IPS-18a (cell line): ENCODE data around the gene AUTS2.

Experiments used
- H3K27ac ChIP-seq: one replicate; pipeline ENCODE4 v1.5.1; 2013; ENCODE audit warnings: low read length
- H3K27me3 ChIP-seq: one replicate; pipeline ENCODE4 v1.6.1; 2013; ENCODE audit warnings: mild to moderate bottlenecking, low read length; ENCODE audit not compliant: control insufficient read depth, insufficient read depth
- H3K36me3 ChIP-seq: one replicate; pipeline ENCODE4 v1.6.1; 2013; ENCODE audit warnings: low read depth, low read length; ENCODE audit not compliant: control insufficient read depth
- H3K4me1 ChIP-seq: one replicate; pipeline ENCODE4 v1.6.1; 2013; ENCODE audit warnings: low read depth, low read length; ENCODE audit not compliant: control insufficient read depth
- H3K4me3 ChIP-seq: one replicate; pipeline ENCODE4 v1.5.1; 2013; ENCODE audit warnings: low read length
- H3K9ac ChIP-seq: one replicate; pipeline ENCODE4 v1.6.1; 2013; ENCODE audit warnings: mild to moderate bottlenecking, low read length, moderate library complexity
- H3K9me3 ChIP-seq: one replicate; pipeline ENCODE4 v1.6.1; 2013; ENCODE audit warnings: low read depth, low read length; ENCODE audit not compliant: control insufficient read depth

Gene AUTS2

DNA sequence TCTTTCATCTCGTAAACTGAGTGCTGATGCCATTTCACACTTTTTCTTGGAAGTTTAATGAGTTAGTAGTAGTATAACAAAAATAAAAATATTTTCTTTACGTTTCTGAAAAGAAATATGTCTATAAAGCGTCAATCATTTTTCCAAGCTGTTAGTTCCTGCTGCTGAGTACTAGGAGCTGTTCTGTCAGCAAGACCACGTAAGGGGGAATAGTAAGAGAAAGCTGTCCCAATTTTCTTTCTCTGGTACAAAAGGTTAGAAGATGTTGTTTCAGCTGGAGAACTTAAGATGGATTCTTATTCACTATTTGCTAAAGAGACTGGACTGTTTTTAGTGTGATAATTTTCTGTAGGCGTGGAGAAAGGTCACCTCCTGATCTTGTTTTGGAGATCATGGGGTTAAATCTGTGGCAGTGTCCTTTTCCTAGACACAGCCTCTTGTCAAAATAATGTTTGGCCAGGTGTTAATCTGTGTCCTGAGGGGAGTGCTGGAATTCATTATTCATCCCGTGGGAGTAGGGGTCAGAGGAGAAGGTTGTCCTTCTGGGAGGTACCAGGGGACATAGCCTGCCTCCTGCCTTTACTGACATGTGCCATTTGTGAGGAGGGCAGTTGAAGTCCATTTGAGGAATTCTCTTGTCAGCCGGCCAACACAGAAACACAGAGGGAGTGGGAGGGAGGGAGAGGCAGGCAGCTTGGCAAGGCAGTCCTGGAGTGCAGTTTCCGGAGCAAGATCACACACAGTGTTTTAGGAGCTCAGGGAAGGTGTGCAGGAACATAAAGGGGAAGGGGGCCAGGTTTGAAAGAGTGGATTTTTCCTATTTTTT, 368.7 kb downstream of the AUTS2 start:
- no peak overlapping the region for H3K9ac ChIP-seq
- no peaks in the 10 kb centered on the region for H3K36me3 ChIP-seq
- H3K27ac ChIP-seq = no peak overlapping the region
- peaks cover 36% of the 10 kb centered on the region for H3K4me1 ChIP-seq
- no peaks in the 10 kb centered on the region for H3K27me3 ChIP-seq
- H3K9me3 ChIP-seq = no peaks in the 10 kb centered on the region
- peak overlapping the region; percentile 13 for H3K4me3 ChIP-seq

DNA sequence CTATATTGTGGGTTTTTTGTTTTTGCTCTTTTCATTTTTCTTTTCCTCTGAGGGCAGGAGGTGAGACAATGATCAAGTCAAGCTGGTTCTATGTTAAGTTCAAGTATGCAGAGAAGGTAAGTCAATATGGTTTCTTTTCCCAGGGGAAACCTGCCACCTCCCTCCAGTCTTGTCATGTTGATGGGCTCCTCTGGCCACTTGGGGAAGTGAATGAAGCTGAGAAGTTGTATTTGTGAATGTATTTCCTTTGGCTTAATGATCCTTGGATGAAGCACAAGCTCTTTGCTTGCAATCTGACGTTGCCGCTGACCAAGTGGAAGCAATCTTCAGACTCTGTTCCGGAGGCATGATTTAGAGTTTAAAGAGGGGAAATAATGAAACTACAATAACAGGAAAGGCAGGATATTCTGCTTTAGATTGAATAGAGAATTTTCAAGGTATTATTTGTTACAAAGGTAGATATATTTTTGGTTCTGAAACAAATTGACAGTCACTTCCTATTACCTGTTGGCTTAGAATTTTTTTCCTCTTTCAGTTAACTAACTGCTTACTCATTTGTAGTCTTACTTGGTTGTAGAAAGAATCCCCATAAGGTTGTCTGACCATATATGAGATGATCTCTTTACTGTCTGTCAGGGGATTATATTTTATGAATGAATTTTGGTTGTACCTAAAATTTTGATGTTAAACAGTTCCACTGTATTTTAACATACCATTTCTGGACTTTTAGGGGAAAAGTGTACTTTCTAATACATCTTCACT, 369.6 kb downstream of the AUTS2 start:
- no peaks in the 10 kb centered on the region for H3K36me3 ChIP-seq
- H3K9me3 ChIP-seq = no peaks in the 10 kb centered on the region
- peaks cover 27% of the 10 kb centered on the region for H3K4me1 ChIP-seq
- no peak overlapping the region for H3K27ac ChIP-seq
- H3K27me3 ChIP-seq = no peaks in the 10 kb centered on the region
- no peak overlapping the region for H3K9ac ChIP-seq
- peak overlapping the region; percentile 13 for H3K4me3 ChIP-seq

DNA sequence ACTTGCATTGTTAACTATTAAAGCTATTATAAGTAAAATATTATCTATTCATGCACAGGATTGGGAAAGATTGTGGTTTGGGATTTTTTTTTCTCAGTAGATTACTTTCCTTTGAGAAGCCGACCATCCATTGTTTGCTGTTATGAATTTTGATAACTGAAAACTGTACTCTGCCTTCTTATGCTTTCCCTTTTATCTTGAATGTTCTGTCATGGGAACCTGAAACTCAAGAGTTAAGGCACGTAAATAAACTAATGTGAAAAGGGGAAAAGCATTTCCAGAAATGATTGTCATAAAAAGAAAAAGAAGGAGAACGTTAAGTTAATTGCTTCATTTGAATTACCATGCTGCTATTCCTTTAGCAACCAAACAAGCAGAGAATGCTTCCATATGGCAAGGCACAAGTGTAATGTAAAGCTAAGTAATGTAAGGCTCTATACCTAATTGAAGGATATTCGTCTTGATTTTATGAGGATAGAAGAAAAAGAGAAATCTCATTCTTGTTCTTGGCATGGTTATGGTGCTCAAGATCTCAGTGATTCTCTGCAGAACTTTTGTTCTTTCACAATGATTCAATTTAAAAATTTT, 370.8 kb downstream of the AUTS2 start:
- no peaks in the 10 kb centered on the region for H3K36me3 ChIP-seq
- no peak overlapping the region for H3K9ac ChIP-seq
- no peaks in the 10 kb centered on the region for H3K9me3 ChIP-seq
- H3K27me3 ChIP-seq = no peaks in the 10 kb centered on the region
- no peak overlapping the region for H3K4me3 ChIP-seq
- peaks cover 27% of the 10 kb centered on the region for H3K4me1 ChIP-seq
- no peak overlapping the region for H3K27ac ChIP-seq

DNA sequence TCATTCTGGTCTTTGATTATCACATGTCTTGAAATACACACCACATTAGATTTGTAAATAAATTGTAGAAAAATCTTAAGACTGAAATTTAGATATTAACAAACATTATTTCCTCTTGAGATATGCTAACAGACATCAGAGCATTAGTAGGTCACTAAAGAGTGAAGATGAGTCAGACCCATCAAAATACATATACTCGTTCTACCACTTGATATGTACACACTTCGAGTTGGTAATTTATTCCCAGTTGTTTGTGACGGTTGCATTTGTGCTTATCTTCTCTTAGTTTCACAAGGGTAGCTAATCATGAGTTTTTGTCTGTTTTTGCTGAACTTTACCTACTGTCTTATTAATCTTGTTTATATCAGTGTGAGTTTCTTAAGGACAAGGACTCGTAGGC, 383.4 kb downstream of the AUTS2 start:
- no peaks in the 10 kb centered on the region for H3K27me3 ChIP-seq
- no peaks in the 10 kb centered on the region for H3K9me3 ChIP-seq
- H3K4me3 ChIP-seq = no peak overlapping the region
- H3K36me3 ChIP-seq = no peaks in the 10 kb centered on the region
- H3K9ac ChIP-seq = no peak overlapping the region
- H3K27ac ChIP-seq = no peak overlapping the region
- no peaks in the 10 kb centered on the region for H3K4me1 ChIP-seq

DNA sequence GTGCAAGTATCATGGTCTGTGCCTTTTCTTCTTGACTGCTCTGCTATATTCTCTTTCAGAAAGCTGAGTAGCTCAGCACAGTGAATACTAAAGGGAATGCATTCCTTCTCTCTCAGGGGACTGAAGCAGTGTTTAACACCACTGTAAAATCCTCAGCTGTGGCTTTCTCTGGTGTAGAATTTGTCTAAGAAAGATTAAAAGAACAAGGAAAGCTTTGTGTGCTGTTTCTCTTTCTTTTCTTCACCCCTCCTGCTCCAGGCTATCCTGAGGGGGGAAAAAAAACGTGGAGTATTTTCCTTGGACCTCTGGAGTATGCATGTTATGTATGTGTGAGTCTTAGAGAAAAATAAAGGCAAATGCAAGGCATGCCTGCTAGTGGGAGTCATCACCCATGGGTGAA, 383.9 kb downstream of the AUTS2 start:
- Histone ChIP-seq H3K9me3 (no peaks in the 10 kb centered on the region), H3K36me3 (no peaks in the 10 kb centered on the region), H3K4me1 (no peaks in the 10 kb centered on the region), H3K27me3 (no peaks in the 10 kb centered on the region), H3K4me3 (no peak overlapping the region), H3K9ac (no peak overlapping the region), H3K27ac (no peak overlapping the region)

DNA sequence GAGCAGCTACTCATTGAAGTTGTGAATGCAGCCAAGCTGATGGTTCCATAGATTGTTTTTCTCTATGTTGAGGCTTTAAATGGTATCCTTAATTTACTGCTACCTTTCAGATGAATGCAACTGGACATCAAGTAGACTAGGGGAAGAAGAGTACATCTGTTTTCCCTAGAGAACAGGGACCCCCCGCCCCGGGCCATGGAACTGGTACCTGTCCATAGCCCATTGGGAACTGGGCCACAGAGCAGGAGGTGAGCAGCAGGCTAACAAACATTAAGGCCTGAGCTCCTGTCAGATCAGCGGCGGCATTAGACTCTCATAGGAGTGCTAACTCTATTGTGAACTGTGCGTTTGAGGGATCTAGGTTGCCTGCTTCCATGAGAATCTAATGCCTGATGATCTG, 391.3 kb downstream of the AUTS2 start:
- Histone ChIP-seq H3K27me3 (no peaks in the 10 kb centered on the region), H3K9me3 (no peaks in the 10 kb centered on the region), H3K4me1 (no peaks in the 10 kb centered on the region), H3K36me3 (no peaks in the 10 kb centered on the region), H3K27ac (no peak overlapping the region), H3K9ac (no peak overlapping the region), H3K4me3 (no peak overlapping the region)

DNA sequence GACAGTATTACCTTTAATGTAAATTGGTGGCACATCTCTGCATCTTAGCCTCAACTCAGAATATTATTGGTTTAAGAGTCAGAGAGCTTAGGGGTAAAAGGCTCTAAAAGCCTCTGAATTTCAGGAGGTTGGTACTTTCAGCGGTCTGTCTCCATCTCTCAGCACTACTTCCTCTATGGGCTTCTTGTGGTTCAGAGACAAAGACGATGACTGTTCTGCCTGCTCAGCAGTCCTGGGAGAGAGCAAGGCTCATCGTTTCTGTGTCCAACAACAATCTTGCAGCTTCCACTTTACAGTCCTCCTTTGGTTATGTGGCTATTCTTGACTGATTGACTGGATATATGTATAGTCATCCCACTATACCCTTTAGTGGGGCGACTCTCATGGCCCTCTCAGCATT, 394.7 kb downstream of the AUTS2 start:
- Histone ChIP-seq H3K9ac (no peak overlapping the region), H3K36me3 (no peaks in the 10 kb centered on the region), H3K27ac (no peak overlapping the region), H3K9me3 (no peaks in the 10 kb centered on the region), H3K4me1 (no peaks in the 10 kb centered on the region), H3K27me3 (no peaks in the 10 kb centered on the region), H3K4me3 (no peak overlapping the region)

DNA sequence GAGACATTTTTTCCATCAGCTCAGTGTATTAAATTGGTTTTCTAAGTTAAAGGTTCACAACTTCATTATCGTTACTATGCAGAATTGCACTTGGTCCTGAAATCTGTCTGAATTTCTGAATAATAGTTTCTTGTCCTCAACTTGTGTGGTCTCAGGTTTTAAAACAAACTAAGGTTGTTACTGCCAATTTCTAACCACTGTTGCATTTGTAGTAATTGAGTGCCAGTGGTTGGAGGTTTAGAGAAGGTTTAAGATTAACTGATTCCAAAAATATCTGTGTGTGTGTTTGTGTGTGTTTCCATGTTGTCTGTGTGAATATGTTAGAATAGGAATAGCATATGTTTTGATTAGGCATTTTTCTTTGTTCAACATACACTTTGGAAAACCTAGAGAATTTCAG, 395.9 kb downstream of the AUTS2 start:
- H3K9me3 ChIP-seq = no peaks in the 10 kb centered on the region
- no peaks in the 10 kb centered on the region for H3K4me1 ChIP-seq
- H3K9ac ChIP-seq = no peak overlapping the region
- no peaks in the 10 kb centered on the region for H3K36me3 ChIP-seq
- H3K27me3 ChIP-seq = no peaks in the 10 kb centered on the region
- no peak overlapping the region for H3K27ac ChIP-seq
- no peak overlapping the region for H3K4me3 ChIP-seq

DNA sequence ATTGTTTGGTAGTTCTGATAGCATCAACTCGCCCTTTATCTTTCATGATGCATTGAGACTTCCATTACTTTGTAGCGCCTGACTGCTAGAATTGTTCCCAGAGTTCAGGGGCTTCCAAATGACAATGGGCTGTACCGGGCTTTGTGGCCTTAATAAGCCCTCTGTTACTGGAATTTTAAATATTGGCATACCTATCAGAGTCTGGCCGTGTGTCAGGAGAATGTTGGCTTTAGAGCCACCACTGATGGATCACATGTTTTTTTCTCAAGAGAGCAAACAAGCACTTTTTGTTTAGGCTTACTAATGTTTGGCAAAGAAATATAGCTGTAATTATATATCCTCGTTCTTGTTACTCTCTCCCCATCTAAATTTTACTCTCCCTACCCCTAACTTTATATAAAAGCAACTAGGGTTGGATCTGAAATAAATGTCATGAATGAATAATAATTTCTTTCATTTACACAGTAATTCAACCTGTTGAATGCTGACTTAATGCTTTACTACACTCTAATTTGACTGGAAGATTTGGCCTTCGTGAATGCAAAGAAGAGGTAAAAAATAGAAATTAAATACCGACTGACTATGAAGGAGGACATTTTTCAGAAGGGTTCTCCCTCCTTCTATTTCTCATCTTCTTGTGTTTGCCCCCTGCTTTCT, 396.7 kb downstream of the AUTS2 start:
- Histone ChIP-seq H3K9ac (no peak overlapping the region), H3K27me3 (no peaks in the 10 kb centered on the region), H3K9me3 (no peaks in the 10 kb centered on the region), H3K36me3 (no peaks in the 10 kb centered on the region), H3K4me1 (no peaks in the 10 kb centered on the region), H3K27ac (no peak overlapping the region), H3K4me3 (no peak overlapping the region)

DNA sequence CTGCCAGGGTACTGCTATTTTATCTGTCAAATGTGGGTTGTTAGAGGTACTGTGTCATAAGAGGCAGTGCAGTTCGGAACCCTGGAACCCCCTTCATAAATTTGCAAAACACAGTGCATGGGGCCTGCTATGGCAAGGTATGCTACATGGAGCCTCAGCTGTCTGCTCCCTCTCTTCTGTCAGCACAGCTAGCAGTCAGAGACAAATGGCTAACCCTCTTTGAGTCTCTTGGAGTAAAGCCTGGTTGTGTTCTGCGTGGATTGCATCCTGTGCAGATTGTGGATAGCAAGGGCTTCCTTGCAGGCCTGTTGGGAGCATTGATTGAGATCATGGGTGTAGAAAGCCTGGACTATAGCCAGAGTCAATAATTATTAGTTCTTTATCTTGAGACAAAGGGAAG, 397.8 kb downstream of the AUTS2 start:
- Histone ChIP-seq H3K9me3 (no peaks in the 10 kb centered on the region), H3K9ac (no peak overlapping the region), H3K4me3 (no peak overlapping the region), H3K27ac (no peak overlapping the region), H3K36me3 (no peaks in the 10 kb centered on the region), H3K27me3 (no peaks in the 10 kb centered on the region), H3K4me1 (no peaks in the 10 kb centered on the region)

DNA sequence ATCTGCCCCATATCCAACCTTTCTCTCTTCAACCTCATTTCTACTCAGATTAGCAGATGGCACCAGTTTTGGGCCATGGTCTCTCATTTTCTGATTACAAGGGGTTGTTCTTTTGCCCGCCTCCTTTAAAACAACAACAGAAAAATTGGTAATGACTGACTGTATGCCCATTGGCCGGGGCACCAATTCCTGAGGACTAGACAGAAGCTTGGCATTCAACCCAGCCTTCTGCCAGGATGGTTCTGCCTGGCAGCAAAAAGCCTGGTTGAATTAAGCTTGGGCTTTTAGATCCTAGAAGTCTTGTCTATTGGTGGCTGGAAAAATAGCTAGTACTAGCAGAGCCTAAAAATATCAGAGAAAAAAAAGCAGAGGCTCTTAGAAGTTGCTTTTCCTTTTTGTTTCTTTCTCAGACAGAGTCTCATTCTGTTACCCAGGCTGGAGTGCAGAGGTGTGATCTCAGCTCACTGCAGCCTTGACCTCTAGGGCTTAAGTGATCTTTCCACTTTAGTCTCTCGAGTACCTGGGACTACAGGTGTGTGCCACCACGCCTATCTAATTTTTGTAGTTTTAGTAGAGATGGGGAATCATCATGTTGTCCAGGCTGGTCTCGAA, 402.6 kb downstream of the AUTS2 start:
- H3K27me3 ChIP-seq = no peaks in the 10 kb centered on the region
- H3K9ac ChIP-seq = no peak overlapping the region
- no peak overlapping the region for H3K4me3 ChIP-seq
- H3K27ac ChIP-seq = no peak overlapping the region
- no peaks in the 10 kb centered on the region for H3K36me3 ChIP-seq
- H3K9me3 ChIP-seq = no peaks in the 10 kb centered on the region
- H3K4me1 ChIP-seq = no peaks in the 10 kb centered on the region
